Subcutaneous abdominal adipose tissue (tissue), 5 donors: ENCODE measurements around the gene PLIN3.
A peak's percentile ranks its signal among the peaks of the same experiment; 100 is the strongest.
"Not testable (repeated sequence)": the region's sequence is repeated elsewhere in the genome, so short reads cannot be mapped to it uniquely, and the experiment has no call there.

Experiments
- H3K27ac ChIP-seq: one replicate; pipeline ENCODE4 v1.7.0; 2013; ENCODE audit warnings: low read depth, mild to moderate bottlenecking, inconsistent platforms, low read length, moderate library complexity
- H3K27me3 ChIP-seq, 5 donors: one replicate each; pipeline ENCODE4 v1.7.0; 2013; ENCODE audit warnings: low read length in 5 of 5, inconsistent platforms in 1 of 5; ENCODE audit not compliant: control insufficient read depth in 5 of 5, insufficient read depth in 4 of 5
- H3K36me3 ChIP-seq, 5 donors: one replicate each; pipeline ENCODE4 v1.7.0; 2013; ENCODE audit warnings: low read length in 5 of 5; ENCODE audit not compliant: control insufficient read depth in 5 of 5, insufficient read depth in 5 of 5
- H3K4me1 ChIP-seq, 5 donors: one replicate each; pipeline ENCODE4 v1.7.0; 2013; ENCODE audit warnings: low read length in 5 of 5, mild to moderate bottlenecking in 3 of 5, moderate library complexity in 1 of 5; ENCODE audit not compliant: control insufficient read depth in 5 of 5, insufficient read depth in 5 of 5
- H3K4me3 ChIP-seq, 5 donors: one replicate each; pipeline ENCODE4 v1.7.0; 2013; ENCODE audit warnings: low read length in 5 of 5, low read depth in 1 of 5
- H3K9ac ChIP-seq, 5 donors: one replicate each; pipeline ENCODE4 v1.7.0; 2013; ENCODE audit warnings: low read length in 5 of 5, mild to moderate bottlenecking in 4 of 5, moderate library complexity in 3 of 5
- H3K9me3 ChIP-seq, 5 donors: one replicate each; pipeline ENCODE4 v1.7.0; 2013; ENCODE audit warnings: low read length in 5 of 5; ENCODE audit not compliant: control insufficient read depth in 5 of 5
- donor health status: healthy.
- donor health status: healthy.
- donor health status: healthy.
- donor health status: healthy.
- donor health status: healthy.

PLIN3 gene

DNA sequence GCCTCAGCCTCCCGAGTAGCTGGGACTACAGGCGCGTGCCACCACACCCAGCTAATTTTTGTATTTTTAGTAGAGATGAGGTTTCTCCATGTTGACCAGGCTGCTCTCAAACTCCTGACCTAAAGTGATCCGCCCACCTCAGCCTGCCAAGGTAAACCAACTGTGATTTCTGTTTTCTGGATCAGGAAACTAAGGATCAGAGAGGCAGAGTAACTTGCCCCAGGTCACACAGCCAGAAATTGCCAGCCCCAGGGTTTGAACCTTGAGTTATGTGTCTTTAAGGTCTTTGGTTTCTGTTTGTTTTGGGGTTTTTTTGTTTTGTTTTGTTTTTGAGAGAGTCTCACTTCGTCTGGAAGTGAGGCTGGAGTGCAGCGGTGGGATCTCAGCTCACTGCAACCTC, 4.2 kb upstream of the PLIN3 start:
- no peak overlapping the region for H3K4me3 ChIP-seq

DNA sequence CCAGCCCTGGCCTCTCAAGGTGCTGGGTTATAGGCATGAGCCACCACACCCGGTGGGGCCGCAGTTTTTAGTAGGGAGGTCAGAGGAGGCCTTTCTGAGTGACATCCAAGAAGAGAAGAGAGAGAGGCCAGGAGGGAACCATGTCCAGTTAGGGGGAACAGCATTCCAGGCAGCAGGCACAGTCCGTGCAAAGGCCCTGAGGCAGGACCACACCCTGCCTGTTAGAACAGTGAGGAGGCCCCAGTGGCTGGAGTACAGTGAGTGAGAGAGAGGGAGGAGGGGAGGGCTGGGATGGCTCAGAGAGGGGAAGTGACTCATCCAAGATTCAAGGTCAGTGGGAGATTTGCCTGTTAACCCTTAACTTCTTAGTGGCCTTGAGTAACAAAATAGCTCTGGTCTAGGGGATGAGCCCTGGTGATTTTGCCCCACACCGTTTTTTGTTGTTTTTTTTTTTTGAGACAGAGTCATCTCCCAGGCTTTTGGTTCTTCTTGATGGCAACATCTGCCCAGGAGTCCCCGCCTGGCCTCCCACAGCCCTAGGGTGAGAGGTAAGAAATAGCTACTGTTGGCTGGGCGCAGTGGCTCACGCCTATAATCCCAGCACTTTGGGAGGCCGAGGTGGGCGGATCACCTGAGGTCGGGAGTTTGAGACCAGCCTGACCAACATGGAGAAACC, 2.7 kb upstream of the PLIN3 start:
- H3K36me3 ChIP-seq = no peaks in the 10 kb centered on the region
- no peak overlapping the region for H3K27ac ChIP-seq
- no peaks in the 10 kb centered on the region for H3K9me3 ChIP-seq
- peaks cover 2 to 20% (median 15%) of the 10 kb centered on the region in 5 donors for H3K4me1 ChIP-seq
- no peak overlapping the region for H3K4me3 ChIP-seq
- no peaks in the 10 kb centered on the region for H3K27me3 ChIP-seq
- no peak overlapping the region for H3K9ac ChIP-seq

More for the DNA sequence above, 4.2 kb upstream of the PLIN3 start:
- Histone ChIP-seq H3K36me3 (no peaks in the 10 kb centered on the region), H3K9ac (no peak overlapping the region), H3K27ac (no peak overlapping the region), H3K27me3 (no peaks in the 10 kb centered on the region), H3K4me1 (peaks cover 2 to 10% (median 8%) of the 10 kb centered on the region in 5 donors), H3K9me3 (no peaks in the 10 kb centered on the region)

DNA sequence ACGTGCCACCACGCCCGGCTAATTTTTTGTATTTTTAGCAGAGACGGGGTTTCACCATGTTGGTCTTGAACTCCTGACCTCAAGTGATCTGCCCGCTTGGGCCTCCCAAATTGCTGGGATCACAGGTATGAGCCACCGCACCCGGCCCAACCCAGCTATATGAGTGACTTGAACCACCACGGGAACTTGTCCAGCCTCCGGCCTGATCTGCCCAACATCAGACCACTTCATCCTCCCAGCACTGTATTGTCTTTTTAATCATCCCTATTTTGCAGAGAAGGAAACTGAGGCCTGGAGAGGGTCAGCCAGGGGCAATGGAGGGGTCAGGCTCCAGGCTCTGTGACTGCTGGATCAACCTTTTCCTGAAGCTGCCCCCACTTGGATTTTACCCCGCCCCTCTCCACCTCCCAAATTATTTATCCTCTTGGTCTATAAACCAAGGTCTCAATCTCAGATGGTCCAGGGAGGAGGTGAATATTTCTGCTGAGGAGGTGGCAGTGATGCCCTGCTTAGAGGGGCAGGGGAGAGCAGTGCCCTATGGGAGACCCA, 893 bp upstream of the PLIN3 start:
- H3K4me1 ChIP-seq = peaks cover 2 to 20% (median 15%) of the 10 kb centered on the region in 5 donors
- no peaks in the 10 kb centered on the region for H3K27me3 ChIP-seq
- H3K36me3 ChIP-seq = peaks cover 0 to 3% (median 0%) of the 10 kb centered on the region in 5 donors
- H3K9me3 ChIP-seq = no peaks in the 10 kb centered on the region
- H3K9ac ChIP-seq = no peak overlapping the region
- no peak overlapping the region for H3K27ac ChIP-seq
- peak overlapping the region in 2 of 5 donors; percentile 23 to 80 for H3K4me3 ChIP-seq

DNA sequence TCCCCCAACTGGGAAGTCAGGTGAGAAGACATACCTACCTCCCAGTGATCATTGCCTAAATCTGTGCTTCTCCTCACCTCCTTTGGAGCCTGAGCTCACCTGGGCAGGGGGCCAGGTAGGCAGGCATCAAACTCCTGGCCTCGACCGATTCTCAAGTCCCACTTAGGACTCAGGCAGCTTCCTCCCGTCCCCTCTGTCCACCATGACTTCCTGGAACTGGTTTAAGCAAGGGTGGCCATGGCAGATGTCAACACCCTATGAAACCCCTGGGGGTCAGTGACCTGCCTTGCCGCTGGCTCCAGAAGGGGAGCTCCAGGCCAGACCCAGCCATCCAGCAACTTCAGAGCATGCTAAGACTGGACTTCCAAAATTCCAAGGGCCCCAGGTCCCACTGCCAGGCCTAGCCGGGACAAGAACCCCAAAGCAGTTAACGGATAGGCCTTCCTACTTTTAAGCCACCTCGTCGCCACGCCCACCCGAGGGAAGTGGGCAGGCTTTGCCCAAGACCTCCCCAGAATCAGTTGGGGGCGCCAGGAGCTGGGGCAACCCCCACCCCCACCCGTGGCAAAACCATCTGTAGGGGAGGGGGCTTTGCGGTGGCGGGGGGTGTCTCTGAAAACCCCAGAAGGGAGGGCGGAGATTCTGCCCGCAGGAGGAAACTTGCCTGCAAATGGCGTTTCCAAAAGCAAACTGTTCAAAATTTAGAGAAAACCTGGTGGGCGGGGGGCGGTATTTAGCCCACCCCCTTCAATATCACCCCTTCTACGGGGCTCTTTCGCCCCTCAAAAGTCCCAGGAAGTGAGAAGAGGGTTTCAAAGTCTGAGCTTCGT, 657 bp downstream of the PLIN3 start:
- H3K4me3 ChIP-seq = peak overlapping the region; percentile 74 to 84 (median 80)
- peak overlapping the region; percentile 26 to 89 (median 83) for H3K9ac ChIP-seq
- H3K9me3 ChIP-seq = no peaks in the 10 kb centered on the region
- H3K4me1 ChIP-seq = peaks cover 2 to 20% (median 15%) of the 10 kb centered on the region in 5 donors
- H3K27ac ChIP-seq = peak overlapping the region; percentile 75
- H3K36me3 ChIP-seq = peaks cover 0 to 9% (median 4%) of the 10 kb centered on the region in 5 donors
- H3K27me3 ChIP-seq = no peaks in the 10 kb centered on the region

DNA sequence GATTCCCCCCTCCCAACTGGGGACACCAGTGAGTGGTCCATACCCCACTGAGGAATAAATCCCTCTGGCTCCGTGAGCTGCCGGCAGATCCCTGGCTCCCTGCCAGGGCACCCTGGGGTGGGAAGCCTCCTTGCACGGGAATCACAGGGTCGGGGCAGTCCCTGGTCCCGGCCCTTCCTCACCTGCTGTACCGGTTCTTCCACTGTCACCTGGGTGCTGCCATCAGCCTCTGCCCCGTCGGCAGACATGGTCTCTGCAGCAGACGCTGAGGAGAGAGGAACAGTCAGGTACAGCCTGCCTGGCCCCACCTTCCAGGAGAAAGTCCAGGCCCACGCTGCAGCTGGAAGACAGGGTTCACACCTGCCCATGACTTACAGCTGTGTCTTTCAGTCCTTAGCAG, 6.3 kb downstream of the PLIN3 start:
- Histone ChIP-seq H3K27me3 (no peaks in the 10 kb centered on the region), H3K9me3 (no peaks in the 10 kb centered on the region), H3K4me3 (no peak overlapping the region), H3K27ac (no peak overlapping the region), H3K4me1 (peaks cover 0 to 4% (median under 1%) of the 10 kb centered on the region in 5 donors), H3K36me3 (peaks cover 0 to 48% (median 33%) of the 10 kb centered on the region in 5 donors), H3K9ac (no peak overlapping the region)

DNA sequence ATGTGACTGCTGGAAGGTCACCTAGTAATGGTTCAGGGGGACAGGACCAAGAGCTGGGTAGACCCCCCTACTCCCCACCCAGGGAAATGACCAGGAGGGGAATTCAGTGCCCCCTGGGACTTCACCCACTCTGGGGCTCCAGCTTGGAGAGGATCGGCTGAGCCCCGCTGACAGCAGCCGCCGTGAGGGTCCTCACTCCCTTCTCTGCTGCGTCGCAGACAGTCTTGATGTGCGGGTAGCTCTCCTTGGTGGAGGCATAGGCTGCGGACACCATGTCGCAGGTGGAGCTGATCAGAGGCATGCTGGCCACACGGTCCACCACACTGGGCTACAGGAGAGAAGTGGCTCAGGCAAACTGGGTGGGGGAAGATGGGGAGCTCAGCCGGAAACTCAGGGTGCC, 7.8 kb downstream of the PLIN3 start:
- H3K4me3 ChIP-seq = no peak overlapping the region
- no peak overlapping the region for H3K9ac ChIP-seq
- H3K9me3 ChIP-seq = no peaks in the 10 kb centered on the region
- H3K36me3 ChIP-seq = peaks cover 0 to 59% (median 43%) of the 10 kb centered on the region in 5 donors
- no peaks in the 10 kb centered on the region for H3K4me1 ChIP-seq
- H3K27ac ChIP-seq = no peak overlapping the region
- no peaks in the 10 kb centered on the region for H3K27me3 ChIP-seq

DNA sequence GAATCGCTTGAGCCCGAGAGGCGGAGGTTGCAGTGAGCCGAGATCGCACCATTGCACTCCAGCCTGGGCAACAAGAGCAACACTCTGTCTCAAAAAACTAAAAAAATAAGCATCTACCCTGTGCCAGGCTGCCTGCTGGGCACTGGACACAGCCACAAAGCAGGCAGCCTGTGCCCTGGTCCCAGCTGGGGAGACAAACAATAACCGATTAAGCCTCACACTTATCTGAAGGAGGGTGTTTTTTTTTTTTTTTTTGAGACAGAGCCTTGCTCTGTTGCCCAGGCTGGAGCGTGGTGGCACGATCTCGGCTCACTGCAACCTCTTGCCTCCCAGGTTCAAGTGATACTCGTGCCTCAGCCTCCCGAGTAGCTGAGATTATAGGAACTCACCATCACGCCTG, 11.0 kb downstream of the PLIN3 start:
- H3K9me3 ChIP-seq, H3K4me3 ChIP-seq, H3K27ac ChIP-seq, H3K9ac ChIP-seq, H3K27me3 ChIP-seq, H3K4me1 ChIP-seq: not testable (repeated sequence)
- H3K36me3 ChIP-seq = peaks cover 0 to 69% (median 51%) of the 10 kb centered on the region in 5 donors

DNA sequence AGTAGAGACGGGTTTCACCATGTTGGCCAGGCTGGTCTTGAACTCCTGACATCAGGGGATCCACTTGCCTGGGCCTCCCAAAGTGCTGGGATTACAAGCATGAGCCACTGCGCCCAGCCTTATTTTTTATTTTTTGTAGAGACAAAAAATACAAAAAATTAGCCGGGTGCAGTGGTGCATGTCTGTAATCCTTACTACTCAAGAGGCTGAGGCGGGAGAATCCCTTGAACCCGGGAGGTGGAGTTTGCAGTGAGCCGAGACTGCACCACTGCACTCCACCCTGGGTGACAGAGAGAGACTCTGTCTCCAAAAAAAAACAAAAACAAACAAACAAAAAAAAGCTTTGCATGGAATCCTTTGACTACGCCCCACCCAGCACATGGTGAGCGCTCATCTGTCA, 14.0 kb downstream of the PLIN3 start:
- not testable (repeated sequence) for H3K9me3 ChIP-seq, H3K9ac ChIP-seq, H3K4me3 ChIP-seq, H3K27ac ChIP-seq, H3K4me1 ChIP-seq, H3K27me3 ChIP-seq
- peaks cover 0 to 61% (median 39%) of the 10 kb centered on the region in 5 donors for H3K36me3 ChIP-seq

DNA sequence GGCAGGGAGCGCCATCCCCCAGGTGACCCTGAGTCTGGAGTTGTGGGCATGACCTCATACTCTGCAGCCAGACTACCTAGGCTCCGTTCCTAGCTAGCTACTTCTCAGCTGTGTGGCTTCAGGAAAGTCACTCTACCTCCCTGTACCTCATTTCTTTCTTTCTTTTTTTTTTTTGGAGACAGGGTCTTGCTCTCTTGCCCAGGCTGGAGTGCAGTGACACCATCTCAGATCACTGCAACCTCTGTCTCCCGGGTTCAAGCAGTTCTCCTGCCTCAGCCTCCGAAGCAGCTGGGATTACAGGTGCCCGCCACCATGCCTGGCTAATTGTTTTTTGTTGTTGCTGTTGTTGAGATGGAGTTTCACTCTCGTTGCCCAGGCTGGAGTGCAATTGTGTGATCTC, 15.0 kb downstream of the PLIN3 start:
- no peak overlapping the region for H3K27ac ChIP-seq
- no peak overlapping the region for H3K9ac ChIP-seq
- peaks cover 0 to 71% (median 40%) of the 10 kb centered on the region in 5 donors for H3K36me3 ChIP-seq

More for the DNA sequence above, 15.0 kb downstream of the PLIN3 start:
- Histone ChIP-seq H3K4me3 (no peak overlapping the region), H3K27me3 (no peaks in the 10 kb centered on the region), H3K9me3 (no peaks in the 10 kb centered on the region), H3K4me1 (no peaks in the 10 kb centered on the region)
